NCI-H1048 (cell line): Measurements from ENCODE around the gene ACAD8.
A peak's percentile ranks its signal among the peaks of the same experiment; 100 is the strongest.

Source experiments
- DNase-seq: peaks from one replicate; lab custom pipeline; 2025; lab: John Stamatoyannopoulos, UW

The ACAD8 gene

GRCh38 chr11:134253188-134253993 lies at the start of gene ACAD8, which contains the start of gene THYN1:
ACAD8 (plus strand) TSS chr11:134253568; CDS start chr11:134253601, 33 bp downstream.
THYN1 (minus strand) TSS chr11:134253352; CDS start chr11:134252882, 470 bp downstream.
- peak; percentile 94 for DNase-seq

GRCh38 chr11:134205729-134206128 lies 47.6 kb upstream of the ACAD8 start:
- no peak for DNase-seq

GRCh38 chr11:134206185-134206584 lies 47.2 kb upstream of the ACAD8 start:
- no peak for DNase-seq

GRCh38 chr11:134207538-134208239 lies 45.7 kb upstream of the ACAD8 start:
- DNase-seq = no peak

- DNase-seq = no peak
Measured at GRCh38 chr11:134215836-134216235, 37.5 kb upstream of the ACAD8 start.

GRCh38 chr11:134216816-134217215 lies 36.6 kb upstream of the ACAD8 start:
- DNase-seq = no peak

GRCh38 chr11:134223121-134223520 lies 30.2 kb upstream of the ACAD8 start:
- DNase-seq = no peak

- DNase-seq = peak; percentile 87
Measured at GRCh38 chr11:134223836-134224709, 29.3 kb upstream of the ACAD8 start, which contains the start of the genes NCAPD3 and VPS26B. NCAPD3 (minus strand) TSS chr11:134223967; CDS start chr11:134223926, 41 bp downstream. VPS26B (plus strand) TSS chr11:134224671; CDS start chr11:134225123, 452 bp downstream.

GRCh38 chr11:134224710-134225664 lies 28.4 kb upstream of the ACAD8 start:
- no peak for DNase-seq

- DNase-seq = no peak
Measured at GRCh38 chr11:134226806-134227325, 26.5 kb upstream of the ACAD8 start.

- DNase-seq = no peak
Measured at GRCh38 chr11:134228625-134229024, 24.7 kb upstream of the ACAD8 start.

GRCh38 chr11:134229126-134229790 lies 24.1 kb upstream of the ACAD8 start:
- no peak for DNase-seq

GRCh38 chr11:134230339-134230738 lies 23.0 kb upstream of the ACAD8 start:
- no peak for DNase-seq

GRCh38 chr11:134231958-134232659 lies 21.3 kb upstream of the ACAD8 start:
- no peak for DNase-seq

GRCh38 chr11:134233729-134234179 lies 19.6 kb upstream of the ACAD8 start:
- DNase-seq = no peak

- no peak for DNase-seq
Measured at GRCh38 chr11:134235399-134235798, 18.0 kb upstream of the ACAD8 start.

- DNase-seq = no peak
Measured at GRCh38 chr11:134236834-134237556, 16.4 kb upstream of the ACAD8 start.

GRCh38 chr11:134237557-134237922 lies 15.8 kb upstream of the ACAD8 start:
- DNase-seq = no peak

- no peak for DNase-seq
Measured at GRCh38 chr11:134238956-134239355, 14.4 kb upstream of the ACAD8 start.
